SK-N-SH (cell line): ENCODE data around the gene PLSCR1. TPM values are rescaled to one million over a fixed set of nuclear protein-coding genes. Genes with fewer than 3 reads are reported as not detected.

Experiments
- CTCF ChIA-PET: fragments of 300-600, 350-600 bp; formaldehyde crosslinking; extraction: SDS; loops from one replicate; lab custom pipeline; 2021; lab: Yijun Ruan, JAX
- POLR2A ChIA-PET: fragments of 350-600 bp; sonication (Branson Sonifier 250); formaldehyde crosslinking; extraction: SDS; loops from one replicate; lab custom pipeline; 2020; ENCODE audit warnings: antibody characterized with exemption, inconsistent platforms; lab: Yijun Ruan, JAX
- DNase-seq: peaks from one replicate; pipeline ENCODE4 v3.0.0; 2012
- H2AFZ ChIP-seq: fragments of 200-600 bp; sonication (generic); 2 replicates; pipeline ENCODE4 v1.8.1; 2016; ENCODE audit warnings: antibody characterized with exemption, mild to moderate bottlenecking, low read depth
- H3F3A ChIP-seq: fragments of 200-600 bp; sonication (generic); replicated peaks from 2 replicates; pipeline ENCODE3; 2016; ENCODE audit warnings: antibody characterized with exemption, mild to moderate bottlenecking; ENCODE audit not compliant: insufficient read depth
- H3K27ac ChIP-seq, 2 experiments: fragments of 200-500 bp in 1 of 2; fragments of 200-600 bp in 1 of 2; sonication (Bioruptor generic) in 1 of 2; sonication (generic), shearing (Covaris generic) in 1 of 2; 2 replicates each; pipeline versions ENCODE4 v1.5.1 to v1.6.1; 2014 to 2016; ENCODE audit warnings: low read depth in 2 of 2, inconsistent platforms in 1 of 2, low read length in 1 of 2, mild to moderate bottlenecking in 1 of 2, mixed read lengths in 1 of 2
- H3K27me3 ChIP-seq: fragments of 200-600 bp; sonication (generic), shearing (Covaris generic); 2 replicates; pipeline ENCODE4 v1.6.1; 2016; ENCODE audit warnings: mixed run types; ENCODE audit not compliant: insufficient read depth
- H3K36me3 ChIP-seq, 2 experiments: fragments of 200-500 bp in 1 of 2; fragments of 200-600 bp in 1 of 2; sonication (Bioruptor generic) in 1 of 2; sonication (generic) in 1 of 2; replicated peaks in 1 of 2; 2 replicates each; pipeline versions ENCODE3 to v1.5.1; 2014 to 2016; ENCODE audit warnings: low read length in 1 of 2, mild to moderate bottlenecking in 1 of 2; ENCODE audit not compliant: insufficient read depth in 2 of 2, control insufficient read depth in 1 of 2
- H3K4me1 ChIP-seq, 2 experiments: fragments of 200-500 bp in 1 of 2; fragments of 200-600 bp in 1 of 2; sonication (Bioruptor generic) in 1 of 2; sonication (generic), shearing (Covaris generic) in 1 of 2; 2 replicates each; pipeline versions ENCODE4 v1.5.1 to v1.6.1; 2014 to 2016; ENCODE audit warnings: low read depth in 1 of 2, low read length in 1 of 2, mixed run types in 1 of 2; ENCODE audit not compliant: insufficient read depth in 2 of 2, control insufficient read depth in 1 of 2
- H3K4me2 ChIP-seq: fragments of 200-600 bp; sonication (generic), shearing (Covaris generic); 2 replicates; pipeline ENCODE4 v1.6.1; 2017; ENCODE audit warnings: mixed run types
- H3K4me3 ChIP-seq, 2 experiments: fragments of 200-500 bp in 1 of 2; fragments of 200-600 bp in 1 of 2; sonication (Bioruptor generic) in 1 of 2; sonication (generic), shearing (Covaris generic) in 1 of 2; 2 replicates each; pipeline versions ENCODE4 v1.5.1 to v1.8.1; 2014 to 2016; ENCODE audit warnings: low read depth in 2 of 2, inconsistent platforms in 1 of 2, low read length in 1 of 2, mild to moderate bottlenecking in 1 of 2, mixed read lengths in 1 of 2, moderate library complexity in 1 of 2
- H3K79me2 ChIP-seq: fragments of 200-600 bp; sonication (generic); 2 replicates; pipeline ENCODE4 v1.8.1; 2017; ENCODE audit warnings: mild to moderate bottlenecking; ENCODE audit not compliant: insufficient read depth
- H3K9ac ChIP-seq: fragments of 200-600 bp; sonication (generic); 2 replicates; pipeline ENCODE4 v1.6.1; 2017; ENCODE audit warnings: mixed run types
- H3K9me2 ChIP-seq: fragments of 200-600 bp; sonication (generic); 2 replicates; pipeline ENCODE4 v1.6.1; 2017; ENCODE audit warnings: mixed run types
- H3K9me3 ChIP-seq: fragments of 200-600 bp; sonication (generic); 2 replicates; pipeline ENCODE4 v1.6.1; 2017; ENCODE audit warnings: mixed run types, mild to moderate bottlenecking, moderate library complexity
- H4K20me1 ChIP-seq: fragments of 200-600 bp; sonication (generic); 2 replicates; pipeline ENCODE4 v1.6.1; 2017; ENCODE audit warnings: mild to moderate bottlenecking, mixed run types; ENCODE audit not compliant: insufficient read depth
- CTCF ChIP-seq: fragments of 200-600 bp; sonication (generic); IDR thresholded peaks from 2 replicates; pipeline ENCODE4 v1.6.1; 2017; ENCODE audit warnings: antibody characterized with exemption, mild to moderate bottlenecking, moderate library complexity
- ELF1 ChIP-seq: IDR thresholded peaks from 2 replicates; pipeline ENCODE4 v1.4.0; 2012
- EZH2phosphoT487 ChIP-seq: fragments of 200-600 bp; sonication (generic); IDR thresholded peaks from 2 replicates; pipeline ENCODE4 v1.6.1; 2017; ENCODE audit warnings: low read depth, mixed run types, mild to moderate bottlenecking, antibody characterized with exemption, moderate library complexity, borderline replicate concordance
- FOSL2 ChIP-seq: IDR thresholded peaks from 2 replicates; pipeline ENCODE4 v1.4.0; 2012; ENCODE audit warnings: low read depth, mild to moderate bottlenecking, moderate library complexity, borderline replicate concordance
- FOXJ3 ChIP-seq: sonication (generic); formaldehyde crosslinking; IDR thresholded peaks from 2 replicates; pipeline ENCODE4 v1.5.1; 2020; ENCODE audit warnings: mild to moderate bottlenecking, missing genetic modification reagents
- FOXM1 ChIP-seq: IDR thresholded peaks from 2 replicates; pipeline ENCODE4 v1.4.0; 2012; ENCODE audit warnings: low read depth, mild to moderate bottlenecking
- GABPA ChIP-seq: IDR thresholded peaks from 2 replicates; pipeline ENCODE4 v1.4.0; 2012; ENCODE audit warnings: low read depth, mild to moderate bottlenecking
- GATA2 ChIP-seq: sonication (generic); formaldehyde crosslinking; IDR thresholded peaks from 2 replicates; pipeline ENCODE4 v1.5.0; 2020; ENCODE audit warnings: mild to moderate bottlenecking, missing genetic modification reagents
- IRF3 ChIP-seq: fragments of 150-350 bp; IDR thresholded peaks from 2 replicates; pipeline ENCODE4 v1.6.1; 2016; ENCODE audit warnings: mild to moderate bottlenecking, low read depth, low read length
- JUND ChIP-seq: IDR thresholded peaks from 2 replicates; pipeline ENCODE4 v1.4.0; 2012
- MAX ChIP-seq: IDR thresholded peaks from 2 replicates; pipeline ENCODE4 v1.4.0; 2012; ENCODE audit warnings: low read depth
- MEF2A ChIP-seq: IDR thresholded peaks from 2 replicates; pipeline ENCODE4 v1.4.0; 2012; ENCODE audit warnings: low read depth, borderline replicate concordance
- MXI1 ChIP-seq: IDR thresholded peaks from 2 replicates; pipeline ENCODE4 v1.6.1; 2012; ENCODE audit warnings: mild to moderate bottlenecking, low read depth, low read length, improper control_type of control experiment
- PBX3 ChIP-seq: IDR thresholded peaks from 2 replicates; pipeline ENCODE4; 2012
- RAD21 ChIP-seq: IDR thresholded peaks from 2 replicates; pipeline ENCODE4 v1.6.1; 2012; ENCODE audit warnings: mild to moderate bottlenecking, low read length
- RCOR1 ChIP-seq: fragments of 150-350 bp; IDR thresholded peaks from 2 replicates; pipeline ENCODE4 v1.6.1; 2017; ENCODE audit warnings: antibody characterized with exemption, low read length
- REST ChIP-seq: IDR thresholded peaks from 2 replicates; pipeline ENCODE4 v1.6.1; 2012; ENCODE audit warnings: mild to moderate bottlenecking, low read depth, low read length, moderate library complexity
- RFX5 ChIP-seq: IDR thresholded peaks from 2 replicates; pipeline ENCODE4 v1.6.1; 2012; ENCODE audit warnings: mild to moderate bottlenecking, improper control_type of control experiment, low read length
- RXRA ChIP-seq: IDR thresholded peaks from 2 replicates; pipeline ENCODE4 v1.4.0; 2012; ENCODE audit warnings: low read depth, mild to moderate bottlenecking, borderline replicate concordance
- SMC3 ChIP-seq: IDR thresholded peaks from 2 replicates; pipeline ENCODE4 v1.6.1; 2012; ENCODE audit warnings: low read depth, low read length, improper control_type of control experiment
- TEAD4 ChIP-seq: IDR thresholded peaks from 2 replicates; pipeline ENCODE4 v1.4.0; 2012; ENCODE audit warnings: mild to moderate bottlenecking, borderline replicate concordance; ENCODE audit not compliant: insufficient read depth
- polyA plus RNA-seq, 3 experiments: library from polyadenylated mRNA; depleted of rRNA; stranded (reverse); fragments of >200 nt; gene quantifications; 2 replicates each; pipeline ENCODE4 v1.2.3, GENCODE V29; 2012

Gene PLSCR1
- polyA plus RNA-seq, 1 of the 3 experiments (the other 2 are of a cell fraction) = 10.9 TPM

GRCh38 chr3:146585156-146585555 lies 40.7 kb upstream of the PLSCR1 start:
- Histone ChIP-seq H3F3A (no peaks in the 10 kb centered on the region), H3K9me3 (no peaks in the 10 kb centered on the region), H3K27ac (no peak overlapping the region), H2AFZ (no peak overlapping the region), H3K9me2 (no peaks in the 10 kb centered on the region), H3K4me2 (no peak overlapping the region), H3K4me3 (no peak overlapping the region), H3K4me1 (no peaks in the 10 kb centered on the region), H3K79me2 (no peaks in the 10 kb centered on the region), H3K36me3 (no peaks in the 10 kb centered on the region), H3K9ac (no peak overlapping the region), H4K20me1 (no peaks in the 10 kb centered on the region), H3K27me3 (peaks cover 7% of the 10 kb centered on the region; the same call in 1 of the 2 replicates)
- no peak for TF ChIP-seq MAX
- no peak for TF ChIP-seq FOXM1
- no peak for TF ChIP-seq GATA2
- TF ChIP-seq RAD21 = no peak
- no peak for TF ChIP-seq FOSL2
- no peak for TF ChIP-seq PBX3
- TF ChIP-seq MEF2A = no peak
- no peak for TF ChIP-seq FOXJ3 (CRISPR knock-in tag)
- TF ChIP-seq TEAD4 = no peak
- TF ChIP-seq ELF1 = no peak
- TF ChIP-seq RXRA = no peak
- no peak for TF ChIP-seq CTCF
- no peak for TF ChIP-seq JUND
- TF ChIP-seq RCOR1 = no peak
- TF ChIP-seq IRF3 = no peak
- CTCF ChIA-PET = no interaction called here
- DNase-seq = no peak
- POLR2A ChIA-PET = no interaction called here

GRCh38 chr3:146581951-146582467 lies 37.6 kb upstream of the PLSCR1 start:
- no peaks in the 10 kb centered on the region for H4K20me1 ChIP-seq
- H3F3A ChIP-seq = no peaks in the 10 kb centered on the region
- no peak overlapping the region for H3K9ac ChIP-seq
- H3K27ac ChIP-seq = no peak overlapping the region
- no peaks in the 10 kb centered on the region for H3K36me3 ChIP-seq
- no peak overlapping the region for H3K4me2 ChIP-seq
- no peaks in the 10 kb centered on the region for H3K9me2 ChIP-seq
- no peaks in the 10 kb centered on the region for H3K4me1 ChIP-seq
- H3K9me3 ChIP-seq = no peaks in the 10 kb centered on the region
- H3K79me2 ChIP-seq = no peaks in the 10 kb centered on the region
- no peak overlapping the region for H3K4me3 ChIP-seq
- ChIA-PET POLR2A (no interaction called here), CTCF (interaction anchor here (0.8 to 1.3 kb wide), 2 partner anchors 12 to 13 kb away, joined by 3 read pairs; no protein-coding TSS in a partner anchor)
- no peaks in the 10 kb centered on the region; the same call in 1 of the 2 replicates for H3K27me3 ChIP-seq
- no peak for DNase-seq
- no peak overlapping the region for H2AFZ ChIP-seq
- no peak for TF ChIP-seq SMC3
- TF ChIP-seq GABPA = no peak
- TF ChIP-seq RFX5 = no peak
- TF ChIP-seq EZH2phosphoT487 = no peak
- no peak for TF ChIP-seq MXI1
- TF ChIP-seq FOXJ3 (CRISPR knock-in tag) = no peak
- TF ChIP-seq REST = no peak
